ENCODE data around the gene NCOR1. TPM values are rescaled to one million over a fixed set of nuclear protein-coding genes. Genes with fewer than 3 reads are reported as not detected.
"Not testable (repeated sequence)": the region's sequence is repeated elsewhere in the genome, so short reads cannot be mapped to it uniquely, and the experiment has no call there.

The NCOR1 gene
- total RNA-seq, 1 donor from 2014 or later = 96.1 TPM

- no peak for DNase-seq (ENCODE audit: low read depth, low spot score)
Measured at GRCh38 chr17:16100737-16101400, 114.5 kb downstream of the NCOR1 start.

DNA sequence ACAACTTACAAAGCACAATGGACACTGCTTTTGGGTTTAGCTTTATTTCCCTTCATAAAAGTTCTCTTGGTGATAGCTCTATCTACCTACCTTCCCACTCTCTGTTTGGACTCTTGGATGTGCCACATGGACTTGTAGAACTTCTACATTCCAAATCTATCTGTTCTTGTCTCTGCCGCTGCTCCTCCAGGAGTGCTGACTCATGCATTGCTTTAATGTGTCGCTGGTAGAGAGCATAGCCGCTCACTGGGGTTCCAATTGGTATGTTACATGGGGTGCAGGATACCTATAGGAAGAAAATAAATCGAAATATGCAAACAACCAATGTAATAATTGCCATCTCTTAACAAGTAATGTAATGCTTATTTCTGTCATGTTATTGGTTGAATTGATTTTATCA lies 123.6 kb downstream of the NCOR1 start:
- no peak for DNase-seq (ENCODE audit: low read depth, low spot score)

DNA sequence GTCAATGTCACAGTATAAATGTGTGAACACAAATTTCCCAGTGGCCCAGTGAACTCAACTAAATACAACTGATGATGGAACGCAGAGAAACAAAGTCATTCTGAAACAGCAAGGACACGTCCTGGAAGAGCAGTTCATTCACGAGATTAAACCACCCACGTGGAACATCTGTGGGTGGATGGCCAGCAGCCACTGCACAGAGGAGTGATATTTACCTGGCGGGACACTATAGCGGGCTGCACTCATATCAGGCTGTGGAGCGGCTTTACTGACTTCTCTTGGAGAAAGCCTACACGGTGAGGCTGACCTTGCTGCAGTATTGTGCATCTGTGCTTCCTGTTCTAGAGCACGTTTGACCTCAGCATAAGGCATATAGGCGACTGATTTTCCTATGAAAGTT lies 128.4 kb downstream of the NCOR1 start:
- DNase-seq (ENCODE audit: low read depth, low spot score) = no peak

DNA sequence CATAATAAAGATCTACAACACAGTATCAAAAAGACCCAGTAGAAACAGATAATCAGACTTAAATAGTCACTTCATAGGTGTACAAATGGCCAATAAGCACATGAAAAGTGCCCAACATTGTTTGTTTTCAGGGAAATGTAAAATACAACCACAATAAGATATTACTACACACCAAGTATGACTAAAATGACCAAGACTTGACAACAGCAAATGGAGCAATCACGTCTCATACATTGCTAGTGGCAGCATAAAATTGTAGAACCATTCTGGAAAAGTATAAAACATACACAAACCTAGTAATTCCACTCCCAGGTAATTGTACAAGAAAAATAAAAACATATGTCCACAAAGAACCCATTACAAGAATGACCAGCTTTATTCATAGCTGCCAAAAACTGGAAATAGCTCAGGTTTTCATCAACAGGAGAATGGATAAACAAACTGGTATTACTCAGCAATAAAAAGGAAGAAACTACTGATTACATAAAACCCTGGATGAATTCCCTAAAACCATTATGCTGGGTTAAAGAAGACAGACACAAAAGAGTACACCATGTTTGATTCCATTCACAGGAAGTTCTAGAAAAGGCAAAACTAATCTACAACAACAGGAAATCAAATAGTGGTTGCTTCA lies 130.2 kb downstream of the NCOR1 start:
- peak; percentile 33 for DNase-seq (ENCODE audit: low read depth, low spot score)

DNA sequence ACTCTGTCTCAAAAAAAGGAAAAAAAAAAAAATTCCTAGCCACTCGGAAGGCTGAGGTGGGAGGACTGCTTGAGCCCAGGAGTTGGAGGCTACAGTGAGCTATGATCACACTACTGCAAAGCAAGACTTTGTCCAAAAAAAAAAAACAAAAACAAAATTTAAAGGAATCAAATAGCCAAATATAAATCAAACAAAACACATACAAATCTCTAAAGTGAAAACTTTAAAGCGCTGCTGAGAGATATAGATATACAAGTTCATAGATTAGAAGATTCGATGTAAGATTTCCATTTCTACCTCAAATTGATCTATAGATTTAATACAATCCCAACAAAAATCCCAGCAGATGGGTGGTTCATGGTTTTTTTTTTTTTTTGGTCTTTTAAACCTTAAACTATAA lies 132.1 kb downstream of the NCOR1 start:
- no peak for DNase-seq (ENCODE audit: low read depth, low spot score)

DNA sequence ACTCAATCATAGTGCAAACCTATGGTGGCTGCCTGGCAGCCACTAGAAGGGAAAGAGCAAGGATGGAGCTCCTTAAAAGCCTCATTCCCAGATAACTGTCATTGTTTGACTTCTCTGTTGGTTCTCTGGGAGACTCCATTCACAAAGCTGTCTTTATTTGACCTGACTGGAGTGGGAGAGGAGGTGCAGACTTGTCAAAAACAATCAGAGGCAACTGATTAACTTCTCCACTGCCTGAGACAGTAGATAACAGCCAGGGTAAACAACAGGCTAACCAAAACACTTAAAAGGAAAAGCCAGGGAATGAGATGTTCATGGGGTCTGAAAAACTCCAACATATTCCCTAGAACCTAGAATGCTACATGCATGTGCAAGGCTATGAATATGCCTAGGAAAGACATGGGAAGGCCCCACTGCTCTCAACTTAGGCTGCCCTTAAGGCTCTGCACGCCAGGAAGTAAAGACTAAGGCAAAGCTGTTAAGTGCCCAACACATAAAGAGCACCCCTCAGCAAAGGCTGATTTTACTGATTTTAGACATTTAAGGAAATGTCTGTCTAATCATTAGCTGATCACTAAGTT lies 133.7 kb downstream of the NCOR1 start:
- no peak for DNase-seq (ENCODE audit: low read depth, low spot score)

DNA sequence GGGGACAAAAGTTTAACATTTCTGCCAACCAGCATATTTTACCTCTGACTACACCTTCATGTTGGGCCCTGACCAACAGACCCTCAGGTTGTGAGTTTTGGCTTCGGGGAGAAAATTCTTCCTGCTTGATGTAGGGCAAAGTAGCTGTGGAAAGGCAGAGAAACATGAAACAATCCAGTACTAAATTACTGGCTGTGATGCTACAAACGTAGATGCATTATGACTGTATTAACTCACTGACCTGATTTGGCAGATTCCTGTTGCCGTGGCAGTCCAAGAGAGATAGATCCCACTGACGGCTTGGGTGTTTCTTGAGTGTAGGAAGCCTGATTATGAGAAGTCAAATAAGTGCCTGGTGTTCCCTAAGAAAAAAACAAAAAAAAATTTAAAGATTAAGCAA lies 135.0 kb downstream of the NCOR1 start:
- DNase-seq (ENCODE audit: low read depth, low spot score) = no peak

DNA sequence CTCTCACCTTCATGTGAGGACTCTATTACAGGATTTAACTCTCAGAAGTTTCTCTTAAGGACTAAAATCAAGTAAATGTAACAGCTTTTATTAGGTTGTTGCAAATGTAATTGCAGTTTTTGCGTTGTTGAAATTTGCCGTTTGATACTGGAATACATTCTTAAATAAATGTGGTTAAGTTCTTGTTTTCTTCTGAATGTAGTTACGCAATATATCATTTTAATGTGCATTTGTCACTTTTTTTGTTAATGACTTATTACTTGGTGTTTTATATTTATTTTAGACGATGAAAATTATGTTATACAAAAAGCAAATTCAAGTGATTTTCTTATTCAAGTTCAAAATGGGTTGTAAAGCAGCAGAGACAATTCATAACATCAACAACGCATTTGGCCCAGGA lies 139.4 kb downstream of the NCOR1 start:
- no peak for DNase-seq (ENCODE audit: low read depth, low spot score)

GRCh38 chr17:16074423-16074822 lies 140.9 kb downstream of the NCOR1 start:
- DNase-seq (ENCODE audit: low read depth, low spot score) = no peak

GRCh38 chr17:16073845-16074244 lies 141.5 kb downstream of the NCOR1 start:
- no peak for DNase-seq (ENCODE audit: low read depth, low spot score)

GRCh38 chr17:16072031-16072430 lies 143.3 kb downstream of the NCOR1 start:
- DNase-seq (ENCODE audit: low read depth, low spot score) = no peak

GRCh38 chr17:16068323-16068722 lies 147.0 kb downstream of the NCOR1 start:
- DNase-seq (ENCODE audit: low read depth, low spot score) = no peak

DNA sequence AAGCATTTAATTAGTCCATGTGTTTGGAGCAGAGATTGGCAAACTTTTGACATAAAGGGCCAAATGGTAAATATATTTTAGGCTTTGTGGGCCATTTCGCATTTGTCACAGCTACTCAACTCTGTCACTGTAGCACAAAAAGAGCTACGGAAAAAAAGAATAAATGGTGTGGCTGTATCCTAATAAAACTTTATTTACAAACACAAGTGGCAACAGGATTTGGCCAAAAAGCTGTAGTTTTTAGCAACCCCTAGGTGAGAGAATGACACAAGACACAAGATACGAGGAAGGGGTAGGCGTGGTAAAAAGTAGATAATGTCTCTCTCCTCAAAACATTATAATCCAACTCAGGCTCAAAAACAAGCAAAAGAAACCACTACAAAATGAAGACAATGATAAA lies 149.2 kb downstream of the NCOR1 start:
- no peak for DNase-seq (ENCODE audit: low read depth, low spot score)

GRCh38 chr17:16061631-16062030 lies 153.7 kb downstream of the NCOR1 start:
- DNase-seq (ENCODE audit: low read depth, low spot score) = no peak

DNA sequence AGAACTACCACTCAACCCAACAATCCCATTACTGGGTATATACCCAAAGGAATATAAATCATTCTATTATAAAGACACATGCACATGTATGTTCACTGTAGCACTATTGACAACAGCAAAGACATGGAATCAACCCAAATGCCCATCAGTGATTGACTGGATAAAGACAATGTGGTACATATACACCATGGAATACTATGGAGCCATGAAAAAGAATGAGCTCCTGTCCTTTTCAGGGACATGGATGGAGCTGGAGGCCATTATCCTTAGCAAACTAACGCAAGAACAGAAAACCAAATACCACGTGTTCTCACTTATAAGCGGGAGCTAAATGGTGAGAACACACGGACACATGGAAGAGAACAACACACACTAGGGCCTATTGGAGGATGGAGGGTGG lies 160.2 kb downstream of the NCOR1 start:
- not testable (repeated sequence) for DNase-seq (ENCODE audit: low read depth, low spot score)

- DNase-seq (ENCODE audit: low read depth, low spot score) = no peak
Measured at GRCh38 chr17:16052486-16052885, 162.8 kb downstream of the NCOR1 start.

GRCh38 chr17:16050844-16051243 lies 164.5 kb downstream of the NCOR1 start:
- DNase-seq (ENCODE audit: low read depth, low spot score) = no peak

GRCh38 chr17:16048811-16049449 lies 166.4 kb downstream of the NCOR1 start:
- no peak for DNase-seq (ENCODE audit: low read depth, low spot score)

DNA sequence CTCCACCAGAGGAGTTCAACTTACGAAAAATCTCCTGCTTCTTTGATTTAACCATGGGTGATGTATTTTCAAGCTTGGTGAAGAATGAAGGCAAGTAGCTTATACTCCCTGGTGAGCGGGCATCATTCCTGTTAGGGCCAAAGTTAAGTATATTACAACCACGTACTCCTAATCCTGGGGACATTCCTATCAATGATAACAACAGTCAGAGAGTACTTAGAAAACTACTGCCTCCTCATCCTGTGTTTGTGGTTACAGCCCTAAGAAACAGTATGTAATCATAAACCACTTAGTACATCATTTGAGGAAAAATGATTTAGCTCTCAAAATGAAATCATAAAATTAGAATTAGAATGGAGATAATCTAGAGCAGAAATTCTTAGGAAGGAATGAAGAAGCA lies 168.4 kb downstream of the NCOR1 start:
- no peak for DNase-seq (ENCODE audit: low read depth, low spot score)

GRCh38 chr17:16044487-16044886 lies 170.8 kb downstream of the NCOR1 start:
- DNase-seq (ENCODE audit: low read depth, low spot score) = no peak

GRCh38 chr17:16040710-16041251 lies 174.6 kb downstream of the NCOR1 start:
- no peak for DNase-seq (ENCODE audit: low read depth, low spot score)

GRCh38 chr17:16037636-16038035 lies 177.7 kb downstream of the NCOR1 start:
- DNase-seq (ENCODE audit: low read depth, low spot score) = no peak

All from pulmonary artery endothelial cell (primary cell).